Nephron progenitor cell (in vitro differentiated cells): Measurements from ENCODE around the gene ABR.
"Not testable (repeated sequence)": the region's sequence is repeated elsewhere in the genome, so short reads cannot be mapped to it uniquely, and the experiment has no call there.

Experiments
- DNase-seq: peaks from one replicate; pipeline ENCODE4 v3.0.0; 2021
- H3K27ac Mint-ChIP-seq: 2 replicates; pipeline ENCODE4 v1.8.0; 2021; ENCODE audit warnings: mild to moderate bottlenecking, moderate library complexity, mixed read lengths
- H3K27me3 Mint-ChIP-seq: 2 replicates; pipeline ENCODE4 v1.8.0; 2021; ENCODE audit warnings: mild to moderate bottlenecking, low read depth, mixed read lengths; ENCODE audit not compliant: poor library complexity
- H3K36me3 Mint-ChIP-seq: 2 replicates; pipeline ENCODE4 v1.8.0; 2021; ENCODE audit warnings: low read depth, mixed read lengths
- H3K4me1 Mint-ChIP-seq: 2 replicates; pipeline ENCODE4 v1.8.0; 2021; ENCODE audit warnings: mixed read lengths
- H3K4me3 Mint-ChIP-seq: 2 replicates; pipeline ENCODE4 v1.8.0; 2021; ENCODE audit warnings: mild to moderate bottlenecking, moderate library complexity, mixed read lengths
- H3K9me3 Mint-ChIP-seq: 2 replicates; pipeline ENCODE4 v1.8.0; 2021; ENCODE audit warnings: mild to moderate bottlenecking, moderate library complexity, mixed read lengths
- TF ChIP-seq, protein P1 (sequence below): fragments of 200-600 bp; sonication (generic); IDR thresholded peaks from 2 replicates; pipeline ENCODE4 v1.5.0; 2021; ENCODE audit warnings: antibody characterized with exemption

The ABR gene

GRCh38 chr17:1047879-1048470, 131.8 kb downstream of the ABR start:
- Mint-ChIP-seq H3K4me1 (peaks cover 44% of the 10 kb centered on the region), H3K4me3 (no peak overlapping the region), H3K36me3 (peaks cover 29% of the 10 kb centered on the region), H3K27ac (peak overlapping the region; percentile 79), H3K27me3 (peaks cover 6% of the 10 kb centered on the region), H3K9me3 (no peaks in the 10 kb centered on the region)
- DNase-seq, result no peak
- TF ChIP-seq, protein P1, sequence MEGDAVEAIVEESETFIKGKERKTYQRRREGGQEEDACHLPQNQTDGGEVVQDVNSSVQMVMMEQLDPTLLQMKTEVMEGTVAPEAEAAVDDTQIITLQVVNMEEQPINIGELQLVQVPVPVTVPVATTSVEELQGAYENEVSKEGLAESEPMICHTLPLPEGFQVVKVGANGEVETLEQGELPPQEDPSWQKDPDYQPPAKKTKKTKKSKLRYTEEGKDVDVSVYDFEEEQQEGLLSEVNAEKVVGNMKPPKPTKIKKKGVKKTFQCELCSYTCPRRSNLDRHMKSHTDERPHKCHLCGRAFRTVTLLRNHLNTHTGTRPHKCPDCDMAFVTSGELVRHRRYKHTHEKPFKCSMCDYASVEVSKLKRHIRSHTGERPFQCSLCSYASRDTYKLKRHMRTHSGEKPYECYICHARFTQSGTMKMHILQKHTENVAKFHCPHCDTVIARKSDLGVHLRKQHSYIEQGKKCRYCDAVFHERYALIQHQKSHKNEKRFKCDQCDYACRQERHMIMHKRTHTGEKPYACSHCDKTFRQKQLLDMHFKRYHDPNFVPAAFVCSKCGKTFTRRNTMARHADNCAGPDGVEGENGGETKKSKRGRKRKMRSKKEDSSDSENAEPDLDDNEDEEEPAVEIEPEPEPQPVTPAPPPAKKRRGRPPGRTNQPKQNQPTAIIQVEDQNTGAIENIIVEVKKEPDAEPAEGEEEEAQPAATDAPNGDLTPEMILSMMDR, result no peak

GRCh38 chr17:1047177-1047878, 132.5 kb downstream of the ABR start:
- H3K36me3 Mint-ChIP-seq, result peaks cover 36% of the 10 kb centered on the region
- H3K27ac Mint-ChIP-seq, result peak overlapping the region; percentile 79
- no peaks in the 10 kb centered on the region for H3K9me3 Mint-ChIP-seq
- H3K4me1 Mint-ChIP-seq, result peaks cover 50% of the 10 kb centered on the region
- peaks cover 6% of the 10 kb centered on the region for H3K27me3 Mint-ChIP-seq
- DNase-seq, result no peak
- TF ChIP-seq, protein P1, result no peak
- no peak overlapping the region for H3K4me3 Mint-ChIP-seq

GRCh38 chr17:1045456-1045855, 134.3 kb downstream of the ABR start:
- Mint-ChIP-seq H3K4me3 (no peak overlapping the region), H3K27me3 (peaks cover 6% of the 10 kb centered on the region), H3K9me3 (no peaks in the 10 kb centered on the region), H3K27ac (peak overlapping the region; percentile 26), H3K36me3 (peaks cover 45% of the 10 kb centered on the region), H3K4me1 (peaks cover 66% of the 10 kb centered on the region)
- DNase-seq, result no peak
- TF ChIP-seq, protein P1, result no peak

GRCh38 chr17:1044387-1045009, 135.3 kb downstream of the ABR start:
- H3K27ac Mint-ChIP-seq, result peak overlapping the region; percentile 78
- H3K9me3 Mint-ChIP-seq, H3K4me3 Mint-ChIP-seq, DNase-seq, H3K27me3 Mint-ChIP-seq: not testable (repeated sequence)
- peaks cover 76% of the 10 kb centered on the region for H3K4me1 Mint-ChIP-seq
- peaks cover 38% of the 10 kb centered on the region for H3K36me3 Mint-ChIP-seq

DNA sequence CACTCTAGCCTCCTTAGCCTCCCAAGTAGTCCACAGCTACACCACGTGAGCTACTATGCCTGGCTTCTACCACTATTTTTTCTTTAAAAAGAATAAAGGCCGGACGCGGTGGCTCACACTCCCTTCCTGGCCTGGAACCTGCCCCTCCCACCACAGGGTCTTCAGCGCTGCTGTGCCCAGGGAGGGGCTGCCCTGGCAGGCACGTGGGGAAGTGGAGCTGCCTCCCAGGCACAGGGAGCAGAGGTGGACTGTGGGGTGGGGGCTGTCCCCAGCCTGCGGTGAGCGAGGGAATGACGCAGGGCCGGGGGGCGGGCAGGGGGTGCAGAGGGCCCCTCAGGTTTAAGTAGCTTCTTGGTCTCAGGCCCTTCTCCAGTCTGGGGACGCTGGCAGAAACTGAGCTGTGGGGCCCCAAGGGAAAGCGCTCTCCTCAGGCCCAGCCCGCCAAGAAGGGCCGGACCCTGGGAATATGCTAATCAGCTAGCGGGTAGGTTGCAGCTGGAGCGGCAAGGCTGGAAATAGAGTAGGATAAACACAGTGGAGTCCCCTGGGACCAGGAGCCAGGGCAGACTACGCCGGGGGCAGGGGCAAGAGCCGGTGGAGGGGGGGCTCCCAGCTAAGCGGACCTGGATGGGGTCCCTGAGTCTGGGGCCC, 136.1 kb downstream of the ABR start:
- peaks cover 84% of the 10 kb centered on the region for H3K4me1 Mint-ChIP-seq
- peak; percentile 61 for DNase-seq
- H3K27me3 Mint-ChIP-seq, result peaks cover 6% of the 10 kb centered on the region
- H3K9me3 Mint-ChIP-seq, result no peaks in the 10 kb centered on the region
- H3K4me3 Mint-ChIP-seq, result no peak overlapping the region
- no peak overlapping the region for H3K27ac Mint-ChIP-seq
- TF ChIP-seq, protein P1, result no peak
- H3K36me3 Mint-ChIP-seq, result peaks cover 30% of the 10 kb centered on the region

GRCh38 chr17:1042486-1042885, 137.3 kb downstream of the ABR start:
- peaks cover 25% of the 10 kb centered on the region for H3K36me3 Mint-ChIP-seq
- H3K4me1 Mint-ChIP-seq, result peaks cover 87% of the 10 kb centered on the region
- peaks cover 2% of the 10 kb centered on the region for H3K27me3 Mint-ChIP-seq
- H3K4me3 Mint-ChIP-seq, result peak overlapping the region; percentile 13
- H3K9me3 Mint-ChIP-seq, result no peaks in the 10 kb centered on the region
- DNase-seq, result no peak
- TF ChIP-seq, protein P1, result no peak
- no peak overlapping the region for H3K27ac Mint-ChIP-seq
